K562 (cell line): ENCODE measurements around the gene INSR. TPM values are rescaled to one million over a fixed set of nuclear protein-coding genes. Genes with fewer than 3 reads are reported as not detected.

Experiments
- ATAC-seq: fragments of 200-7000 bp; cut with Tn5 transposase; 3 replicates; pipeline ENCODE4 v1.9.1; 2020; ENCODE audit warnings: moderate library complexity
- BruUV-seq: library from RNA; stranded (reverse); fragments of 400-500 nt; replicated peaks from 2 replicates; lab custom pipeline; 2021; lab: Mats Ljungman, UMichigan
- CTCF ChIA-PET: fragments of 300-600 bp; formaldehyde crosslinking; extraction: SDS; loops from one replicate; lab custom pipeline; 2021; ENCODE audit warnings: low intra/inter-chr PET ratio; lab: Yijun Ruan, JAX
- POLR2A ChIA-PET: fragments of 300-600, 350-650 bp; sonication (Branson Sonifier 250); formaldehyde crosslinking; extraction: SDS; loops from one replicate; lab custom pipeline; 2021; ENCODE audit warnings: antibody characterized with exemption, inconsistent platforms; lab: Yijun Ruan, JAX
- DNase-seq, 4 experiments: peaks; one replicate each; pipeline versions ENCODE4 v3.0.0 to v3.0.0-alpha.2; 2011 to 2018; ENCODE audit warnings: low spot score in 3 of 4, mixed read lengths in 3 of 4; ENCODE audit errors: extremely low read depth in 1 of 4
- FAIRE-seq: peaks from 2 replicates; lab custom pipeline; 2011; peaks lifted over from hg19 to GRCh38; lab: Jason Lieb, UNC
- H2AFZ ChIP-seq: 2 replicates; pipeline ENCODE4 v1.6.0; 2011; ENCODE audit warnings: low read depth, low read length, control low read depth, inconsistent platforms
- H3K27ac ChIP-seq: fragments of 200-600 bp; 3 replicates; pipeline ENCODE4 v1.8.0; 2011; ENCODE audit warnings: low read depth, mild to moderate bottlenecking, control low read depth, inconsistent platforms, low read length, moderate library complexity, mixed read lengths; ENCODE audit errors: extremely low read depth
- H3K27me3 ChIP-seq, 2 experiments: fragments of 300-600 bp in 1 of 2; 2 replicates in 1 of 2; 3 replicates in 1 of 2; pipeline versions ENCODE4 v1.6.0 to v1.8.0; 2011; ENCODE audit warnings: inconsistent platforms in 2 of 2, low read length in 2 of 2, mild to moderate bottlenecking in 1 of 2, mixed read lengths in 1 of 2, moderate library complexity in 1 of 2; ENCODE audit not compliant: control insufficient read depth in 2 of 2, insufficient read depth in 2 of 2
- H3K36me3 ChIP-seq: fragments of 300-600 bp; 3 replicates; pipeline ENCODE4 v1.8.0; 2011; ENCODE audit warnings: mild to moderate bottlenecking, low read length, inconsistent platforms; ENCODE audit not compliant: control insufficient read depth, insufficient read depth
- H3K4me1 ChIP-seq, 2 experiments: fragments of 200-600 bp in 1 of 2; replicated peaks in 1 of 2; 2 replicates in 1 of 2; 3 replicates in 1 of 2; pipeline versions ENCODE4 v1.5.1 to v1.8.0; 2011; ENCODE audit warnings: inconsistent platforms in 2 of 2, low read length in 2 of 2, mild to moderate bottlenecking in 1 of 2, mixed read lengths in 1 of 2, moderate library complexity in 1 of 2; ENCODE audit not compliant: control insufficient read depth in 2 of 2, insufficient read depth in 2 of 2
- H3K4me2 ChIP-seq: 2 replicates; pipeline ENCODE4 v1.6.1; 2011; ENCODE audit warnings: low read length, control low read depth, inconsistent platforms, mixed read lengths; ENCODE audit not compliant: insufficient read depth
- H3K4me3 ChIP-seq: fragments of 200-600 bp; sonication (generic), shearing (Covaris generic); 2 replicates; pipeline ENCODE4 v1.5.1; 2016; ENCODE audit warnings: control low read depth, inconsistent platforms
- H3K79me2 ChIP-seq: fragments of 200-600 bp; 3 replicates; pipeline ENCODE4 v1.8.0; 2011; ENCODE audit warnings: low read length, inconsistent platforms; ENCODE audit not compliant: control insufficient read depth, insufficient read depth
- H3K9ac ChIP-seq, 2 experiments: 2 replicates each; pipeline versions ENCODE4 v1.6.0 to v1.6.1; 2011; ENCODE audit warnings: low read depth in 2 of 2, low read length in 2 of 2, control low read depth in 1 of 2, inconsistent platforms in 1 of 2, mild to moderate bottlenecking in 1 of 2, mixed read lengths in 1 of 2; ENCODE audit not compliant: insufficient read depth in 1 of 2
- H3K9me1 ChIP-seq: one replicate; pipeline ENCODE4 v1.6.0; 2011; ENCODE audit warnings: inconsistent platforms, mild to moderate bottlenecking, low read length, moderate library complexity; ENCODE audit not compliant: control insufficient read depth, insufficient read depth
- H3K9me3 ChIP-seq: replicated peaks from 2 replicates; pipeline ENCODE4 v1.5.1; 2011; ENCODE audit warnings: low read depth, low read length, inconsistent platforms; ENCODE audit not compliant: control insufficient read depth, insufficient read depth
- H4K20me1 ChIP-seq: replicated peaks from 2 replicates; pipeline ENCODE4 v1.6.1; 2011; ENCODE audit warnings: low read length, inconsistent platforms, mixed read lengths; ENCODE audit not compliant: control insufficient read depth, insufficient read depth
- ETV1 ChIP-seq: fragments of 450-650 bp; conservative IDR thresholded peaks from 2 replicates; pipeline ENCODE4 v1.6.1; 2016; ENCODE audit warnings: missing genetic modification characterization, control low read depth, low read depth, missing compliant biosample characterization
- WGBS: fragments of 100-300 bp; shearing (Covaris generic); methylation state at CpG from one replicate; pipeline ENCODE4 v1.1.6; 2016; ENCODE audit warnings: low coverage, mixed read lengths; ENCODE audit not compliant: insufficient coverage; ENCODE audit errors: missing lambda C conversion rate; 5-methylcytosine and 5-hydroxymethylcytosine counted together
- in situ Hi-C: fragments of 300-500 bp; cut with MboI; formaldehyde crosslinking; loops from 4 replicates; pipeline ENCODE4 v1.15.0; 2018; ENCODE audit warnings: inconsistent platforms, mixed read lengths
- intact Hi-C: fragments of 100-400 bp; cut with micrococcal nuclease; formaldehyde crosslinking; loops from 2 replicates; pipeline ENCODE4 v1.14.2; 2022
- polyA plus RNA-seq, 8 experiments: library from polyadenylated mRNA; depleted of rRNA in 4 of 8; stranded (reverse) in 5 of 8; unstranded in 3 of 8; fragments of >200 nt; fragmentation: Nextera tagmentation in 2 of 8; fragmentation: Illumina TruSeq in 1 of 8; extraction: Ambion mirVana in 2 of 8; extraction: Trizol in 1 of 8; gene quantifications; 2 replicates each; pipeline versions ENCODE4 v1.2.1 to v1.2.3, GENCODE V29; 2011 to 2014; ENCODE audit warnings: inconsistent platforms in 1 of 8, missing spikeins in 1 of 8
- total RNA-seq, 7 experiments: library from RNA; depleted of rRNA in 6 of 7; stranded (reverse); fragments of >200 nt in 6 of 7; fragmentation: Illumina TruSeq in 2 of 7; extraction: Trizol in 2 of 7; gene quantifications; 2 replicates each; pipeline versions ENCODE4 v1.2.1 to v1.2.3, GENCODE V29; 2011 to 2021; ENCODE audit warnings: low replicate concordance in 1 of 7
- TF ChIP-seq, protein P1 (sequence below): fragments of 450-650 bp; IDR thresholded peaks from 2 replicates; pipeline ENCODE4 v1.7.1; 2018; ENCODE audit warnings: mild to moderate bottlenecking, low read depth; ENCODE audit not compliant: partially characterized antibody

INSR gene
- total and polyA plus RNA-seq, 9 of the 15 experiments (the other 6 are each of a cell fraction or from before 2014, with no cell fraction given) = 0.04 to 0.88 (median 0.41) TPM

DNA sequence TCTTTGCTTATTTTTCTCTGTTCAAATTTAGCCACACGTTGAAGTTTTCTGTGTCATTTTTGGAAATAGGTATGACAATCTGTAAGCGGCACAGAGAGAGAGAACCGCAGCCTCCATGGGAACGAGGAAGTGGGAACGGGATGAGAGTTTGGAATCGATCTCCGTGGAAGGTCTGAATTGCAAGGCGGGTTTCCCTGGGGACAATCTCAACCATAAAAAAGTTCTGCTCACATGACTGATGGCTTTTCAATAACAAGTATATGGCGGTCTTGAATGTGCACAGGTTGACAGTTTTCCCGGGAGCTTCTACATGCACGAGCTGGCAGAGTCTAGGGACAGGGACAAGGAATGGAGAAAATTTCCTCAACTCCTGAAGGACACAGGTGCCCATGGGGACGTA, 90.9 kb downstream of the INSR start:
- ChIA-PET POLR2A (no interaction called here), CTCF (no interaction called here)
- ATAC-seq (no peak), FAIRE-seq (no peak), DNase-seq (no peak)
- H3K27me3 ChIP-seq = peaks cover 12 to 33% of the 10 kb centered on the region in 2 experiments; a peak in 4 of 5 replicates
- no peaks in the 10 kb centered on the region for H3K79me2 ChIP-seq
- 7% methylated on average over 12 of the region's 12 CpGs for WGBS
- no peak overlapping the region for H3K4me2 ChIP-seq
- no TSS peak for BruUV-seq
- intact Hi-C loops (no loop called here), in situ Hi-C loops (no loop called here)
- TF ChIP-seq ETV1 (tag) = no peak
- TF ChIP-seq, protein P1, sequence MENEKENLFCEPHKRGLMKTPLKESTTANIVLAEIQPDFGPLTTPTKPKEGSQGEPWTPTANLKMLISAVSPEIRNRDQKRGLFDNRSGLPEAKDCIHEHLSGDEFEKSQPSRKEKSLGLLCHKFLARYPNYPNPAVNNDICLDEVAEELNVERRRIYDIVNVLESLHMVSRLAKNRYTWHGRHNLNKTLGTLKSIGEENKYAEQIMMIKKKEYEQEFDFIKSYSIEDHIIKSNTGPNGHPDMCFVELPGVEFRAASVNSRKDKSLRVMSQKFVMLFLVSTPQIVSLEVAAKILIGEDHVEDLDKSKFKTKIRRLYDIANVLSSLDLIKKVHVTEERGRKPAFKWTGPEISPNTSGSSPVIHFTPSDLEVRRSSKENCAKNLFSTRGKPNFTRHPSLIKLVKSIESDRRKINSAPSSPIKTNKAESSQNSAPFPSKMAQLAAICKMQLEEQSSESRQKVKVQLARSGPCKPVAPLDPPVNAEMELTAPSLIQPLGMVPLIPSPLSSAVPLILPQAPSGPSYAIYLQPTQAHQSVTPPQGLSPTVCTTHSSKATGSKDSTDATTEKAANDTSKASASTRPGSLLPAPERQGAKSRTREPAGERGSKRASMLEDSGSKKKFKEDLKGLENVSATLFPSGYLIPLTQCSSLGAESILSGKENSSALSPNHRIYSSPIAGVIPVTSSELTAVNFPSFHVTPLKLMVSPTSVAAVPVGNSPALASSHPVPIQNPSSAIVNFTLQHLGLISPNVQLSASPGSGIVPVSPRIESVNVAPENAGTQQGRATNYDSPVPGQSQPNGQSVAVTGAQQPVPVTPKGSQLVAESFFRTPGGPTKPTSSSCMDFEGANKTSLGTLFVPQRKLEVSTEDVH = no peak
- H3K4me3 ChIP-seq = no peak overlapping the region
- no peaks in the 10 kb centered on the region for H3K9me1 ChIP-seq
- no peak overlapping the region for H2AFZ ChIP-seq
- no peak overlapping the region for H3K9ac ChIP-seq
- 0 out of 2 replicates have a peak, but pooled peaks cover 4% of the 10 kb centered on the region for H4K20me1 ChIP-seq
- H3K36me3 ChIP-seq = no peaks in the 10 kb centered on the region
- H3K27ac ChIP-seq = no peak overlapping the region
- H3K4me1 ChIP-seq = peaks cover 2 to 4% of the 10 kb centered on the region in 2 experiments; a peak in 3 of 5 replicates
- H3K9me3 ChIP-seq = no peaks in the 10 kb centered on the region
